Fibroblast of peridontal ligament (primary cell): ENCODE data around the gene BPIFB2.

Experiments
- DNase-seq: peaks from one replicate; pipeline ENCODE4 v3.0.0-alpha.2; 2010; ENCODE audit errors: extremely low read depth

The BPIFB2 gene

DNA sequence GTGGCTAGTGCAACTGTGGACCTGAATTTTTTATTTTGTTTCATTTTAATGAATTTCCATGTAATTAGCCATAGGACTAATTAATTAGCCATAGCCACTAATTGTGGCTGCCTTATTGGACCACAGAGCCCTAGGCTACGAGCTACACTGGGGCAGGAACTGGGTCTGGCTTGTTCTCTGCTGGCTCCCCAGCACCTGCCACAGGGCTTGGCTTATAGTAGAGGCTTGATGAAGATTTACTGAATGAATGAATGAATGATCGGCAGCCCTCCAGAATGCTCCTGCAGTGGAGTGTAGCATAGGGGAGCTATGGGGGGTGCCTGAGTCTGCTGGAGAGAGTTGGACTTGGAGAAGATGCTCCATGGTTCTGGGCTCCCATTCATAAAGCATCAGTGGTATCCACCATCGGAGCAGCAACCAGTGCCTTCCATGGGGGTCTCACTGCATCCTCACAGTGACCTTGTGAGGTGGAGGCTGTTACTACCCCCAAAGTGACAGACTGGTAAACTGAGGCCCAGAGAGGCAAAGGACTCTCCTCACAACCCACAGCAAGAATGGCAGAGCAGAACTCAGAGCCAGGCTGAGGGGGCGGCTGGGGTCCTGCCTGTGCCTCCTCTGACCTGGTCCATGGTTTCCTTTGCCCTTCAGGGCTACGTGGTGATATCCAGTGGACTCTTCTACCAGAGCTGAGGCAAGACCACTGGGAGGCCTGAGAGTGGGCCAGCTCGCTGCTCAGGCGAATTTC is 15.4 kb downstream of the BPIFB2 start:
- DNase-seq: no peak

DNA sequence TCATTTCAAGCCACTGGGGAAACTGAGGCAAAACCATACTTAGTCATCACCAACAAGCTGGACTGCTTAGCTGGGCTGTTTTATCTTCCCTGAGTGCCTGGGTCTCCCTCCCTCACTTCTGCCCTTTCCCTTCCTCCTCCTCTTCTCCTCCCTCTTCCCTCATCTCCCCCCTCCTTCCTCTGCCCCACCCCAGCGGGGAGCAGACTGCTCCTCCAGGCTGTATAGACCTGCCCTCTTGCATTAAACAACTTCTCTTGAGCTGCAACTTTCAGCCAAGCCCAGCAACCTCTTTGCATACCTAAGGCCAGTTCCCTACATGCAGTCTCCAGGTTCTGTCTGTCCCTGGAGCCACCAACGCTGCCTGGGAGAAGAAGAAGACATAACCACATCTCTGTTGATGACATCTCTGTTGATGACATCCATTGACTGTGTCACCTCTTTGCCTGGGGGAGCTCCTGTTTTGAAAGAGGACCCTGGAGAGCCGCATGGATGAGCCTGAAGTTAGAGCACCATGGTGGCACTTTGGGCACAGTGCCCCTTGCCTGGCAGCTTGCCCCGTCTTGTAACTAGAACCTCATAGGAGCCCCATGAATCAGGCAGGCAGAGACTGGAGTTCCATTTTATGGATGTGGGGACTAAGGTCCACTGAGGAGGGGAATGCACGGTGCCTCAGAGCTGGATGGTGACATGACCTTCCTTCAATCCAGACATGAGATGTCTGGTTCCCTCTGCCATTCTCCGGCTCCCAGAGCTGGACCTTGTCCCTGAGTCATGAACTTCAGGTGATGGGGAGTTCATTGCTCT is 16.1 kb downstream of the BPIFB2 start:
- no peak for DNase-seq

DNA sequence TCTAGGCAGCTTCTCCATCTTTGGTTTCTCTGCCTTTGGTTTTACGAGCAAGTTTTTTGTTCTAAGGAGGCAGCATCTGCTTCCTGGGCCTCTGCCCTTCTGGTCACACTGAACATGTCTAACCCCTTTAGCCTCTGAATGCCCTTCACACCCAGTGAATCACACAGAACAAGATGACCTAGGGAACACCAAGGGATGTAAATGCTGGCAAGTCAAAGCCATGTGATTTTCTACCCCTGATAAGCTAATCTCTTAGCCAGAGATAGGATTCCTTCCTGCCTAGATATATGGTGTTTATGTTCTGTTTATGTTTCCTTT is 16.7 kb downstream of the BPIFB2 start:
- DNase-seq: no peak

DNA sequence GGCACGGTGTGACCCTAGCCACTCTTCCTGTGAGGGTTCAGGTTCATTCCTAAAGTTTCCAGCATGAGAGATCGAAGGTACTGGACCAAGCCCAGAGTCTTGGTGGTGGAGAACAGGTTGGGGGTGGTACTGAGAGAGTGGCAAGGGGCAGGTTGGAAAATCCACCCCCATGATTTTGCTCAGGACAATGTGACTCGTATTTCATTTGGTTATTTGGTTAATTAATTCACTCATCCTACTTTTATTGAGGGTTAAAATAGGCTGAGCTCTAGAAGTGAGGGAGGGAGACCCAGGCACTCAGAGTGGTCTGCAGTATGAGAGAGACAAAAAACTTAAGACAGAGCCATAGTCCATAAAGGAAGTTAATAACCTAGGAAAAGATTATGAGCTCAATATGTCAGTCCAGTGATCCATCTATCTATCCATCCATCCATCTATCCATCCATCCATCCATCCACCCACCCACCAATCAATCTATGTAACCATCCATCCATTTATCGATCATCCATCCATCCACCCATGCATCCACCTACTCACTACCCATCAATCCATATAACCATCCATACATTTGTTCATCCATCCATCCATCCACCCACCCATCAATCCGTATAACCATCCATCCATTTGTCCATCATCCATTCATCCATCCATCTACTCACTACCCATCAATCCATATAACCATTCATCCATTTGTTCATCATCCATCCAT is 17.3 kb downstream of the BPIFB2 start:
- DNase-seq: no peak

DNA sequence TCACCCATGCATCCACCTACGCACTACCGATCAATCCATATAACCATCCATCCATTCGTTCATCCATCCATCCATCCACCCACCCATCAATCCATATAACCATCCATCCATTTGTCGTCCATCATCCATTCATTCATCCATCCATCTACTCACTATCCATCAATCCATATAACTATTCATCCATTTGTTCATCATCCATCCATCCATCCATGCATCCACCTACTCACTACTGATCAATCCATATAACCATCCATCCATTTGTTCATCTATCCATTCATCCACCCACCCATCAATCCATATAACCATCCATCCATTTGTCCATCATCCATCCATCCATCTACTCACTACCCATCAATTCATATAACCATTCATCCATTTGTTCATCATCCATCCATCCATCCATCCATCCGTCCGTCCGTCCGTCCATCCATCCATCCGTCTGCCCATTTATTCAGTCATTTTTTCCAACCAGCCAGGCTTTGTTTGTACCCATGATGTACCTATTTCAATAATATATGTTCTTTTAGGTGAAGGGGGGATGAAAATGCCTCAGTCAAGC is 17.9 kb downstream of the BPIFB2 start:
- no peak for DNase-seq

DNA sequence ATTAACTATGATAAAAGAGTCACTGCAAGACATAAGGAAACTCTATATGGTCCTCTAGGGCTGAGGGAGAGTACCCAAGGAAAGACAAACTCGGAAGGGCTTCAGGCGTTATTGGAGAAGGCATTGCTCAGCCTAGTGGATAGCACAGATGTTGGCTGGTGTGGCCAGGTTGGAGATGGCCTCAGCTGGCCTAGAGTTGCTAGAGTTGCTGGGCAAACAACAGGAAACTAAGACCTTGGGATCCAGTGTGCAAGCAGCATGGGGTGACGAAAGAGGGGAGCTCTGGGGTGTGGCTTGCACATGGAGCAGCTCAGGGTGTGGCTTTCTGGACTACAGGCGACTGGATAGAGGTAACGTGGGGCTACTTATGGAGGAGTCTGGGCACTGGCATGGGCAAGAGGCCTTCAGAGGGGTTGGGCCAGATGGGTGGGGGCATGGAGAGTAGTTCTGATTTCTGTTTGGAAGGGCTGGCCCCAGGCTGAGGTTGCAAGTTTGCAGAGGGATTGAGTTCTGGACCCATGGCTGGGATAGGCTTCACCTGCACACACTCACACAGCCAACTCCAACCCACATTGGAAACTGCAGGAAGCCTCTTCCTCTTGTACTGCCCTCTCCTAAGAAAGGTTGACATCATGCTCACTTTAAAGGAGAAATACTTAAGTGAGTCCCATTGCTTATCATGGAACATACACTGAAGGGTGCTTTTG is 18.7 kb downstream of the BPIFB2 start:
- no peak for DNase-seq

DNA sequence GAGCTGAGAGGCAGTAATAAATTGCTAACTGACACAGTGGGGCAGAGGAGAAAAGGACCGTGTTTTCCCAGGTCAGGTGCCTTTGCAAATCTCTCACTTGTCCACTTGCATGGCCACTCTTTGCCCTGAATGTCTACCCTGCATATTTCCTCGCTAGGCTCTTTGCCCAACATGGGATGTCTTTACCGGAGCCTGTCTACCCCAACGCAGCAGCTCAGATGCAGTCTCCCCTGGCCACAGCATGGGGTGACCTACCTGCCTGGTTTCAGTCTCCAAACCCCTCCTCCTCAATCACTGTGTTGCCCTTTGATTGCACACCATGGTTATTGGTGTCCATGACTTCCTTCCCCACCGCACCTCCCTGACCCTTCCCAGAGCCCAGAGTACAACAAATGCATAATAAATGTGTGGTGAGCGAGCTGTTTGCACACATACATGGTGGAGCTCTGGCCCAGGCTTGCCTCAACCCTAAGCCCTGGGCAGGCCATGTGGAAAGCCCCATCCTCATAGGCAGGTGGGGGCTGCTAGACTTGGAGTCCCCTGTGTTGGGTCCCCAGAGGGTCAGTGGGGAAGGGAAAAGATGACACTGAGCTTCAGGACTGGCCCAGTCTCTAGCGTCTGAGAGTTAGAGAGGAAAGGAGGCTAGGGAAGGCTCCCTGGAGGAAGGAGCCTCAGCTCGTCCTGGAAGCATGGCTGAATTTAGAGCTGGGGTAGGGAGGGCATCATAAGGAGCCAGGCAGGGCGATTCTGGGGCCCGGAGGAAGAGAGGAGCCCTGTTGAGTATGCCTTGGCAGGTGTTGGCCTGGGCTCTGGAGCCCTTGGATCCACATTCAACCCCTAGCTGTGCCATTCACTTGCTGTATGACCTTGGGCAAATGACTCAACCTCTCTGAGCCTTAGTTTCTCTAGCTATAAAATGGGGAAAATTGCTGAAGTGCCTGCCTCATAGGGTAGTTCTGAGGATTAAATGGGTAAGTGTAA is 19.6 kb downstream of the BPIFB2 start:
- DNase-seq: no peak

DNA sequence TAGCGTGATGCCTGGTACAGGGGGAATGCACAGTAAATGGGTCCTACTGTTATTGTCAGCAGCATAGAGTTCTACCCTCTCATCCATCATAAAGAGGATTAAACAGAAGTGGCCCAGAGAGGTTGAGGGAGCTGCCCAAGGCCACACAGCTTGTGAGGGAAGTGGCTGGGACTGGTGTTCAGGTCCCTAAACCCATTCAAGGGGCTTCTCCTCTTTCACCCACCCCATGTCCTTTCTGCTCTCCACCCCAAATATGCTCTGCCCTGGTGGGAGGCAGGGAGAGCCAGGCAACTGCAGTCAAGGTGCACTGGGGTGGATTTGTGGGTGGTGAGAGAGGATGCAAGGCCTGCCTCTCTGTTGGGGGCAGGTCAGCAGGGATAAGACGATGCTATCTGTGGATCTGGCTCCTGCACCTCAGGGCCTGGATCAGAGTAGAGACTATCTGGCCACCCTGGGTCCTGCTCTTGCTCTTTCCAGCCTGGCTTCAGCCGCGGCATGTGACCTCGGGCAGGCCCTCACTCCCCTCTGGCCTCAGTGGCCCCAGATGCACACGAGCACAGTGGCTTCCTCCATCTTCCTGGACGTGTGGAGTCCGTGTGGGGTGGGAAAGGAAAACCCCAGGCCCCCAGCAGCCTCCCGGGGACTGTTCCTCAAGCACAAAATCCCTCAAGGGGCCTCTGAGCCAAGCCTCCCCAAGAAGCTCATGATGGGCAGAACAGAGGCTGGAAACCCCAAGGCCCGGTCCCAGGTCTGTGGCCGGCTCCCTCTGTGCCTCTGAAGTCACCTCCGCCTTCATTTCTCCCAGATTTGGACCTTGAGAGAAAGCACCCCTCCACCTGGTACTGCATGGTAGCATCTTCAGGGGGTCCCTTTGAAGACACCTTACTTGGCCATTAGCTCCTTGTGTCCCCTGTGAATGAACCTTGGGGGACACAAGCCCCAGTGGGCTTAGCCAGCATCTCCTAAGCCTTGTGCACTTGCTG is 20.6 kb downstream of the BPIFB2 start:
- DNase-seq: no peak

DNA sequence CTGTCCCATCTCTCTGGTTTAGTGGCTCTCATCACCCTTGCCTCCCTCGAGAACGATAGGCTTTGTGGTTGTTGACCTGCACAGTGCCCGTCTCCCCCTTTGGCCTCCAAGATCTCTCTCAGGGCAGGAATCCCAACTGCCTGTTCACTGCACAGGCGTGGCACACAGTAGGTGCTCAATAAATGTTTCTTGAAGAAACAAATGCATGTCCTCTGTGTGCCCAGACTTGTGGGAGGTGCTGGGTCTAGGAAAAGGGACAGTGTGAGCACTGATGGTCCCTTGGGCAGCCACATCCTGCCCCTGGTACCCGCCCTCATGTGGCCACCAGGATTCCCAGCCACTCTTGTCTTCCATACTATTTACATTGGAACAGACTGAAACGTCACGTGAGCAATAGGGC is 21.4 kb downstream of the BPIFB2 start:
- DNase-seq: no peak

DNA sequence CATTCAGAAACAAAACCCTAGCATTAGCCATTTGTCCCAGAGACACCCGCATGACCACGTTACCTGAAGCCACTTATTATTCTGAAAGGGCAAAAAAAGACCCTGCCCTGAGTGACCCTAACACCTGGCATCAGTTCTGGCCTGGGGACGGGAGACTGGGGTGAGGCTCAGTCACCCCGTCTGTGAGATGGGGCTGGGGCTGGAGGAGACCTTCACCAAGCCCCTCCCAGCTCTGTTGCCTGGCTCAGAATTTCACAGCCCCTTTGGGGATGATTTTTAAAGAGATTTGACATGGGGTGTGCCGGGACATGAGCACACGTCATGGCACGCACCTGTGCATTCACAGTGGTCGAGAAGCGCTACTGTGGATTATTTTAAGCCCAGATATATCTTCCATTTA is 22.6 kb downstream of the BPIFB2 start:
- no peak for DNase-seq

DNA sequence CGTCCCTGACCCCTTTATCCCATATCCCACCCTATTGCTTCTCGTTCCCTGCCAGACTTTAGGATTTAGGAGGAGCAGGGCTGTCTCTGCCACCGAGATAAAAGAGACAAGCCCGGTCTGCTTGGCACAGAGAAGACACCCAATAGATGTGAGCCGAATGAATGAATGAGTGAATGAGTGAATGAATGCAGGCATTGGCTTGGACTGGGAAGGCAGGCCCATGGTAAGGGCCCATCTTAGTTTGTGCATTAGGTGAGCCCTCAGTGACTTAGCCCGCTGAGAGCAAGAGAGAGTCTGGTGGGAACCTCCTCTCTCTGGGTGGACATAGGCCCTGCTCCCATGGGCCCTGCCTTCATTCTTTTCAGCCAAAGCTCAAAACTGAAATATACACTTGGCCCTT is 23.1 kb downstream of the BPIFB2 start:
- DNase-seq: no peak

DNA sequence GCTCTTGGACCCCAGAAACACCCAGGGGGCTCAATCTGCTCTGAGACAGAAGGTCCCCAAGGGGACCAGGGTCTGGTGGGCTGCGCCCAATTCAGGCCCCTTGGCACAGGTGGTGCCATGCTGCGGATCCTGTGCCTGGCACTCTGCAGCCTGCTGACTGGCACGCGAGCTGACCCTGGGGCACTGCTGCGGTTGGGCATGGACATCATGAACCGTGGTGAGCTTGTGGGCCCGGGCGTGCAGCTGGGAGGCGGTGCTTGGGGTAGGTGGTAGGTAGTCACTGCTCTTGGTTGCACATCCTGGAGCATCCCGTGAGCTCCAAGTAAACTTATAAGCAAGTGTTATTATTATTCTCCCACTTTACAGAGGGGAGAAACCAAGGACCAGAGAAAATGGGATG is 24.0 kb downstream of the BPIFB2 start, which contains the start of gene BPIFB6:
Gene BPIFB6 (plus strand): TSS at position 118 of the 400 bp plus-strand sequence. CDS start 0 bp downstream, at position 118.
- DNase-seq: no peak

DNA sequence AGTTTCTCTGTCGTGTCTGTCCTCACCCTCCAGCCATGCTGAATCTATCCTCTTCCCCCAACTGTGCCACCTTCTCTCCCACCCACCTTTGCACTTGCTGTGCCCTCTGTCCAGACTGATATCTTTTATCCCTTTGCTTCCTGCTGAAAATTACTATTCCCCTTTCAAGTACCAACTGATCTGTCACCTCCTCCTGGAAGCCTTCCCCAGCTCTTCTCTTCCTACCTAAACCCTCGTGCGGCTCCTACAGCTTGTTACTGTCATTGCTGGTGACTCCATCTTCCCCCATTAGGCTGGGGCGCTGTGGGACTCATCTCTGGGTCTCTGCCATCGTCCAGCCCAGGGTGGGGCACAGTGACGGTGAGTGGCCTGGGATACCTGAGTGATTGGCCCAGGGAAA is 25.1 kb downstream of the BPIFB2 start:
- DNase-seq: no peak

DNA sequence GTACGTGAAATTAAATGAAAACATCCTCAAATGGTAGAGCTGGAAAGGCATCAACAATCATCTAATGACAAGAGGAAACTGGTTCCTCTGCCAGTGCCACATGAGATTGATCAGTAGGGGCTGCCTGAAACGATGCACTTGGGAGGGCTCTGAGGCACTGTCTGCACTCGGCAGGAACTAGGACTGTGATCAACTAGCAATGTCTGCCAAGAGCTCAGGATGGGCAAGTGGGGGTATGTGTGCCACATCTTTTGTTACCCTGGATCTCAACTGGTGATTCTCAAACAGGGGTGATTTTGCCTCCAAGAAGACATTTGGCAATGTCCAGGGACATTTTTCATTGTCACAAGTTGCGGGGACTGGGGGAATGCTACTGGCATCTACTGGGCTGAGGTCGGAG is 25.9 kb downstream of the BPIFB2 start:
- DNase-seq: no peak

DNA sequence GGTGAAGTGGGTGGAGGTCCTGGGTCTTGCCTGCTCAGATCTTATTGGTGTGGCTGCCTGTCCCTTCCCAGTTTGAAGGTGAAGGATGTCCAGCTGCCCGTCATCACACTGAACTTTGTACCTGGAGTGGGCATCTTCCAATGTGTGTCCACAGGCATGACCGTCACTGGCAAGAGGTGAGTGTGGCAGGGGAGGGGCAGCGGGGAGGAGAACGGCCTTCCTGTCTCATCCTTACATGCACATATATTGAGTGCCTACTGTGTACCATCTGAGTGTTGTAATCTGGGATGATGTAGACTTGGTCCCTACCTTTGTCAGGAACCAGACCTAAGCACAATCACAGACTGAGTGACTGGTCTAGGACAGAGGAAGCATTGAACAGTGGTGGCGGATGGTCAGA is 26.6 kb downstream of the BPIFB2 start:
- no peak for DNase-seq

DNA sequence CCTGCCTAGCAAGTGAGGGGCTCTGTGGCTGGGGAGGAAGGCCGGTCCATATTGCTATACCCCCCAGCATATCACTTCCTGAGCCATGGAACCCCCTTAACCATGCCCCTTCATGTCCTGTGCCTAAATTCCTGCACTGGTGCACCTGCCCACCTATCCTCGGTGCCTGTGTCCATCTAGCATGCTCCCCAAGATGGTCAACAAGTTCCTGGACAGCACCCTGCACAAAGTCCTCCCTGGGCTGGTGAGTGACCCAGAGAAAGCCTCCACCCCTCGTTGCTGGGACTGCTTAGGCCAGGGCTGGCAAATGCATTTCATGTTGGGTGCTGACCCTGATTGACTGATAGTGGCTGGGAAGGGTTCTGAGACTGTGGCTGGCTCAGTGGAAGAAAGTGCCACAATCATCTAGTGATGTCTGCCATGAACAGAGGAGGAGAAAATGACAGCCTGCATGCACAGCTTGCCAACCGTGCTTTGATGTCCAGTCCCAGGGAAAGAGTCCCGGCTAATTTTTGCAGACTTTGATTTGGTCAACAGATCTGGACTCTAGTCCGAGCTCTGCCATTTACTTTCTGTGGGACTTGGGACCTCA is 27.5 kb downstream of the BPIFB2 start:
- DNase-seq: no peak

DNA sequence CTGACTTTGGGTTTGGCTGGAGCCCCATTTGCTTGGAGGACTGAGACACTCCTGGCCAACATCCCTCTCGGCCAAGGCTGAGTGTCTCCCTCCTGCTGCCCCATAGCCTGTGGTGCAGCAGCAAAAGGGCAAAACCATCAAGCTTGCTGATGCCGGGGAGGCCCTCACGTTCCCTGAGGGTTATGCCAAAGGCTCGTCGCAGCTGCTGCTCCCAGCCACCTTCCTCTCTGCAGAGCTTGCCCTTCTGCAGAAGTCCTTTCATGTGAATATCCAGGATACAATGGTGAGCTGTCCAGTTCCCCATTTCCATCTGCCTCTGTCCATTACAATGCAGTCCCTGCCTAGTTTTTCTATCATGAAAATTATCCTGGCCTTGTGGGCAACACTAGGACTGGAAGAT is 30.0 kb downstream of the BPIFB2 start:
- DNase-seq: no peak

DNA sequence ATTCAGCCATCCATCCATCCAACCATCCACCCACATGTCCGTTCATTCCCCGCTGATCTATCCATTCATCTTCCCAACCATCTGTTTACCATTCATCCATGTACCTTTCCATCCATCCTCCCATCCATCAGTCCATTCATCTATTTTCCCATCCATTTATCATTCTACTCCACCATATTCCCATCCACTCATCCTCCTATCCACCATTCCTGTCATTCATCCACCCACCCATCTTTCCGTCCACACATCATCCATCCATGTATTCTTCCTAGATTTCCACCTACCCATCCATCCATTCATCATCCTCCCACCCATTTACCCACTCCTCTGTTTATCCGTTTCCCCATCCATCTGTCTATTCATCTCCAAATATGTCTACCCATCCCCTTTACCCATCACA is 30.7 kb downstream of the BPIFB2 start:
- DNase-seq: no peak

DNA sequence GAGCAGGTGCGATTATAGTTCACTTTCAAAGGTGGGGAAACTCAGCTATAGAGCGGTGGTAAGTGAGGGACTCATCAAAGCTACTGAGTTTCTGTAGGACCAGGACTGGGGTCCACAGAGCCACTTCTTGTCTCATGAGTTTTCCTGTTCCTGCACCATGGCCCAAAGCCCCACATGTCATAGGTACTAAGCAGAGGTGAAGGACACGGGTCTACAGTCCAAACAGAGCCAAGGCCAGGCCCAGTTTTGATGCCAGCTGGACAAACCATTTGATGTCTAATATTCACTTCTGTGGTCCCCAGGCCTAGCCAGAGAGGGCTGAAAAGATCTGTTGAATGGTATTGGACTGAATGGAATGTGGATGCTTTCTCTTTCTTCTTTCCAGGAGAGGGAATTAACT is 34.9 kb downstream of the BPIFB2 start:
- no peak for DNase-seq
